Limb (tissue), 2 donors: ENCODE results near the gene R3HDML.
"Not testable (repeated sequence)": the region's sequence is repeated elsewhere in the genome, so short reads cannot be mapped to it uniquely, and the experiment has no call there.

Experiments
- DNase-seq, 2 donors: peaks; one replicate each; pipeline ENCODE4 v3.0.0-alpha.2; 2016; ENCODE audit errors: extremely low spot score in 2 of 2

R3HDML gene

GRCh38 chr20:44336725-44337380 is at the start of gene R3HDML:
R3HDML (plus strand) TSS chr20:44337043; CDS start chr20:44337158, 115 bp downstream.
- no peak for DNase-seq

- DNase-seq, result no peak
These were observed 49.4 kb upstream of the R3HDML start for GRCh38 chr20:44287272-44288097.

- no peak for DNase-seq
These were observed 48.6 kb upstream of the R3HDML start for GRCh38 chr20:44288252-44288651.

GRCh38 chr20:44291754-44292153 is 45.1 kb upstream of the R3HDML start:
- no peak for DNase-seq

GRCh38 chr20:44296011-44296410 is 40.8 kb upstream of the R3HDML start:
- no peak for DNase-seq

GRCh38 chr20:44297721-44298120 is 39.1 kb upstream of the R3HDML start:
- DNase-seq, result no peak

- DNase-seq, result not testable (repeated sequence)
These were observed 37.8 kb upstream of the R3HDML start for GRCh38 chr20:44299011-44299535.

- DNase-seq, result no peak
These were observed 35.6 kb upstream of the R3HDML start for GRCh38 chr20:44301285-44301684.

- DNase-seq, result no peak
These were observed 34.7 kb upstream of the R3HDML start for GRCh38 chr20:44302026-44302669.

- DNase-seq, result no peak
These were observed 34.1 kb upstream of the R3HDML start for GRCh38 chr20:44302736-44303135.

GRCh38 chr20:44304383-44304782 is 32.5 kb upstream of the R3HDML start:
- DNase-seq, result no peak

GRCh38 chr20:44306927-44307326 is 29.9 kb upstream of the R3HDML start:
- no peak for DNase-seq

- no peak for DNase-seq
These were observed 26.8 kb upstream of the R3HDML start for GRCh38 chr20:44309763-44310663.

- peak; percentile 97 to 98 for DNase-seq
These were observed 25.9 kb upstream of the R3HDML start, which contains the start of gene FITM2 for GRCh38 chr20:44310664-44311639. FITM2 (minus strand) TSS chr20:44311202; CDS start chr20:44311148, 54 bp downstream.

- DNase-seq, result no peak
These were observed 22.0 kb upstream of the R3HDML start for GRCh38 chr20:44314870-44315269.

- DNase-seq, result no peak
These were observed 16.9 kb upstream of the R3HDML start for GRCh38 chr20:44319839-44320422.

GRCh38 chr20:44324343-44324742 is 12.5 kb upstream of the R3HDML start:
- no peak for DNase-seq

- no peak for DNase-seq
These were observed 10.3 kb upstream of the R3HDML start for GRCh38 chr20:44326391-44327159.

- not testable (repeated sequence) for DNase-seq
These were observed 9.1 kb upstream of the R3HDML start for GRCh38 chr20:44327748-44328147.
